NOMO-1 treated with DMSO at 0.1 percent for 48 hours (cell line): ENCODE results near the gene AGRP.
A peak's percentile ranks its signal among the peaks of the same experiment; 100 is the strongest.
"Not testable (repeated sequence)": the region's sequence is repeated elsewhere in the genome, so short reads cannot be mapped to it uniquely, and the experiment has no call there.

ENCODE experiments used
- DNase-seq: peaks from one replicate; lab custom pipeline; 2025; ENCODE audit not compliant: unreplicated experiment; lab: John Stamatoyannopoulos, UW

AGRP gene

DNA sequence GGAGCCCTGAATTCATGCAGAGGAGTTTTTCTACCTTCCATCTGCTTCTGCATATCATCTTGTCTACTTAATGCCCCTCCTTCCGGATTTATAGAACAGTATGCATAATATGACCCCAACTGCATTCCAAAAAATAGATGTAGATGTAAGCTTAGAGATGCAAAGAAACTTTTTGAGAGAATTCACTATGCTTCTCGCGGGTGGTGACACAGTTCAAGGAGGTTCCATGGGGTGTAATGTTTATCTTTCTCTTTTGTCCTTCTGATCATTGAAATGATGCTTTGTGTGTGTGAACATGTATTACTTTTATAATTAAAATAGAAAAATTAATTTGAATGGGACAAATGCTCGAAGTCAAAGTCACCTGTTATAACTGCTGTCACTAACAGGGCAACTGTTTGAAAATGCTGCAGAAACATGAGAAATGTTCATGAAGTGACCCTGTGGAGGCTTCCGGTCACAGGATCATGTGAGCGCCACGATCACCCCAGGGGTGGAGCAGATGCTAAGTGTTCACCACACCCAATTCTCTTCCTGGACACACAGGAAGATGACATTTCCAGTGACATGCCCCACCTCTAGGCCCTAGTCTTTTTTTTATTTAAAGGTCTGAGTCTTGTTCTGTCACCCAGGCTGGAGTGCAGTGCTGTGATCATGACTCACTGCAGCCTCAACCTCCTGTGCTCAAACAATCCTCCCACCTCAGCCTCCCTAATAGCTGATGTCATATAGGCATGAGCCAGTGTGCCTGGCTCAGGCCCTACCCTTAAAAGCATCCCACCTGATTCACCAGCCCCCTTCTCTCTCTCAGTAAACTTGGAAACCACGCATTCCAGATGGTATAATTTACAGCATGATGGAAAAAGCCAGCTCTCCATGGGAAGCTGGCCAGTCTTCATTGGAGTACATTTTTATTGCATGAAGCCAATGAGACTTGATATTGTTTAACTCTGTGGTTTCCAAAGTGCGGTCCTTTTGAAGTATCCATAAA is 21.0 kb upstream of the AGRP start:
- peak; percentile 79 for DNase-seq

DNA sequence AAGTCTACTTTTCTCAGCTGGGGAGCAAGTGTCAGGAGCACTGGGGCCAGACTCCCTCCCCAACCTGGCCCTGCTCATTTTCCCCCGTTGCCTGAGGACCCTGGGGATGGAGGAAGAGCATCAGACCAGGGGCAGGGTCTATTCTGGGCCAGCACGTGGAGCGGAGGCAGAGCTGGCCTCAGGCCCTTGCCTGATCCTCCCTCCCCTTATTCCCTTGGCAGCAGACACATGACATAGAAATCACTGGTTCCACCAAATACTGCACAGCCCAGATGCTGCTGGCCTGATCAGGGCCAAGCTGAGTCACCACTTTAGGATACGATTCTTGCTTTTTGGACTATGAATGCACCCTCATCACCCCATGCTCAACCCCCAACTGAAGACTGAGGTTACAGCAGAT is 15.8 kb upstream of the AGRP start:
- DNase-seq: no peak

DNA sequence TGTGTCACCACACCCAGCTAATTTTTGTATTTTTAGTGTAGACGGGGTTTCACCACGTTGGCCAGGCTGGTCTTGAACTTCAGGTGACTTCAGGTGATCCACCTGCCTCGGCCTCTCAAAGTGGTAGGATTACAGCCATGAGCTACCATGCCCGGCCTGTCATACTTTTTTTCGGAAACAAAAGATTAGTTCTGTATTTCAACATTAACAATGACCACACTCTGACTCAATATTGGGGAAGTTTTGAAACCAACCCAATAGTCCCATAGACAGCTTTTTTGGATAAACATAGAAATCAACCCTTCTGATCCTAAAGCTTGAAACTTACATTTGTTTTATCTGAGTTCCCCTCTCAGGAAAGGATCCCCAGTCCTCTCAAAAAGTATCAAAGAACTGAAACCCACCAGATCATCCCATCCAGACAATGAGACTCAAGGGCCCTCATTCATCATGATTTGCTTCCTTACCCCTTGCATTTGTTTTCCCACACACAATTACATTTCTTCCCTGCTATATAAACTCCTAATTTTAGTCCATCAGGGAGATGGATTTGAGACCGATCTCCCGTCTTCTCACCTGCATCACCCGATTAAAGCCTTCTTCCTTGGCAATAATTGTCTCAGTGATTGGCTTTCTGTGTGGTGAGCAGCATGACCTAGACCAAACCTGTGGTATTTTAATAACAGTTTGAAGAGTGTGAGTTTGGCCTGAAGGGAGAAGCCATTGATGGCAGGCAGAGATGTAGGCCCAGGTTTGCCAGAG is 7.2 kb upstream of the AGRP start:
- peak; percentile 73 for DNase-seq

DNA sequence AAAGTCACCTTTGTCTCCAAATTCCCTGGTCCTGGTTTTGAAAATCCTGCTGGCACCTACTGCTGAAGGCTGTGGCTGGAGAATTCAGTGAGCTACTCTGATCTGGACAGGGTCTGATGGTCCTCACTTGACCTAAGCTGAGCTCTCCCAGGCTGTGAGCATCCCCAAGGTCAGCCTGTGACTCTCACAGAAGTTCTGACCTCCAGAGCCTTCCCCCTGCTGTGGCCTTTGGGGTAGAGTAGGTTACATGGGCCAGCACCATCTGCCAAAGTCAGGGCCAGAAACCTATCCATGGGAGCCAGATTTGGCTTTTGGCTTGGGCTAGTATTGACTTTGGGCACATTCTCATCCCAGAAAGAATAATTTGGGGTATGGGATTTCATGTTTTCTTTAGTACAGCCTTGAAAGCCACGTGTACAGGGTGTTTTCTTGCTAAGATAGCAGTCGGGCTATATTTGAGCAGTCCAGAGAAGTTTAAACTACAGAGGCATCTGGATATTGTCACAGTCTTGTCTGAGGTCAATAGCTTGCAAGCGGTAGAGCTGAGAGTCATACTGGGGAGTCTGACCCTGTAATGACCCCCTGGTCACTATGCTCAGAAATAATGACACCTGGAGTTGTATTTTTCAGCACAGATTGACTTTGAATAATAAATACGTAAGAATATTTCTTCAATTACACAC is 6.2 kb upstream of the AGRP start:
- no peak for DNase-seq

DNA sequence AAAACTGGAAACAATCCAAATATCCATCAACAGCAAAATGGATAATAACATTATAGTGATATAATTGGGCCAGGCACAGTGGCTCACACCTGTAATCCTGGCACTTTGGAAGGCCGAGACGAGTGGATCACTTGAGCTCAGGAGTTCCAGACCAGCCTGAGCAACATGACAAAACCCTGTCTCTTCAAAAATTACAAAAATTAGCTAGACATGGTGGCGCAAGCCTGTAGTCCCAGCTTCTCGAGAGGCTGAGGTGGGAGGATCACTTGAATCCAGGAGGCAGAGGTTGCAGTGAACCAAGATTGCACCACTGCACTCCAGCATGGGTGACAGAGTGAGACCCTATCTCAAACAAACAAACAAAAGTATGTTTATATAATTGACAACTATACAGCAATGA is 4.2 kb upstream of the AGRP start:
- not testable (repeated sequence) for DNase-seq

DNA sequence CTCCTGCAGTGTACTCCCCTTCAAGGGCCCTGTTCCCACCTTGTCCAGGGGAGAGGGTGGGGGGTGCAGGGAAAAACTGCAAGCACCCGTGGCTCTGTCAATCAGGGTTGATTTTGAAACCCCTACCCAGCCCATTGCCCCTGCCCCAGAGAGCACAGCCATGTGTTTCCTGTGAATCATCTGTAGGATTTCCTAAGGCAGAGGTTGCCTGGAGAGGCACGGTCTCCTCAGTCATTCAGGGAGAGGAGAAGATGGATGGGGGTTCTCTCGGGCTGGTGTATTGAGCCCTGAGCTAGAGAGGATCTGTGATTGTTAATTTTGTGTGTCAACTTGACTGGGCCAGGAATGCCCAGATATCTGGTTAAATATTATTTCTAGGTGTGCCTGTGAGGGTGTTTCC is 3.5 kb upstream of the AGRP start:
- peak; percentile 17 for DNase-seq

DNA sequence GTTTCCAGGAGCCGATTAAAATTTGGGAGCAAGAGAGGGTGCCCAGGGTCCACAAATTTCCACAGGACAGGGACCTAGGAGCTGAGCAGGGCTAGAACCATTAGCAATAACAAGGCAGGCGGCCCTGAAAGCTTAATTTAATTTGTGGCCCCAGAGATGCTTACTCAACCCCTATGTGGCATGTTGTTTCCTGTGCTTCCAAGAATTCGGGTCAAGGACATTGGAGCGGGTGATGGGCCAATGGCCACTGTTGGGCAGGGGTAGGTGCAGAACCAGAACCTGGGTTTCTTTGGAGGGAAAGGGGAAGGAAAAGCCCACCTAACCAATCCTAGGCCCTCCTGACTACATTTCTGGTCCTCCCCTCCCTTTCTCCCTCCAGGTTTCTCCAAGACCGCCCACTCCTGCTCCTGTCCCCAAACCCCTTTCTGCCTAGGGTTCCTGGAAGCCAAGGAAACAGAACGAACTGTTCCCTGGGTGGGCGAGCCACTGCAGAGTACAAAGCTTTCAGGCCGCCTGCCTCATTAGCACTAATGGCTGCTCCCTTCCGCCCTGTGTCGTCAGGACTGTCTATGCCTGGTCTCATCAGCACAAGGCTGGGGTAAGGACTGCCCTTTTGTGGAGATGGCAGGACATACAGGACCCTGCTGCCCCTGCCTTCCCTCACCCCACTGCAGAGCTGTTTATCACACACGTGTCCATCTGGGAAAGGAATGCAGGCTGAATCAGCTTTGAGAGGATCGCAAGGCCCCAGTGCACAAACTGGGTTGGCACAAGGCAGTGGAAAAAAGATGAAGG is 581 bp upstream of the AGRP start:
- DNase-seq: no peak

DNA sequence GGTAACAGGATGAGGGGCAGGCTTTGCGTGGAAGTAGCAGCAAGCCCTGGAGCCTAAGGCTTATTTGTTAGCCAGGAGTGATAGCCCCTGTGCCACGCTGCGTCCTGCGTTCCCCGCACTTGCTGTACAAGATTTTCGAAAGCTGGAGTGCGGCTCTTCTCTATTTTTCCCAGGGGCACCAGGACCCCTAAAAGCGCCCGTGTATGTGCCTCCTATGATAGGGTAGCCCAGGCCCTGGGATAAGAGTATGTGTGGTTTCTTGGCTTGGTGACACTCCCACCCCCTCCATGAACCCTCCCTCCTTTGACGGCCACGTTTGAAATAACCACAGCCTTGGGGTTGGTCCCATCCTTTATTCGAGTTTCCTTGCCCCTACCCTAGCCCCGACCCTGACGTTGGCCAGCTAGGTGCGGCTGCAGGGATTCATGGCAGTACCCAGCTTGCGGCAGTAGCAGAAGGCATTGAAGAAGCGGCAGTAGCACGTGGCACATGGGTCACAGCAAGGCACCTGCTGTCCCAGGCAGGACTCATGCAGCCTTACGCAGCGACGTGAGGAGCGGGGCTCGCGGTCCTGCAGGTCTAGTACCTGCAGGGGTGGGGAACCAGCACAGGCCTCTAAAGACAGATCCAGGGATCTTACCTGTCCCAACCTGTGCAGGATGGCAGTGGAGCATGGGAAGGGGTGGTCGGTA is 968 bp downstream of the AGRP start:
- no peak for DNase-seq

DNA sequence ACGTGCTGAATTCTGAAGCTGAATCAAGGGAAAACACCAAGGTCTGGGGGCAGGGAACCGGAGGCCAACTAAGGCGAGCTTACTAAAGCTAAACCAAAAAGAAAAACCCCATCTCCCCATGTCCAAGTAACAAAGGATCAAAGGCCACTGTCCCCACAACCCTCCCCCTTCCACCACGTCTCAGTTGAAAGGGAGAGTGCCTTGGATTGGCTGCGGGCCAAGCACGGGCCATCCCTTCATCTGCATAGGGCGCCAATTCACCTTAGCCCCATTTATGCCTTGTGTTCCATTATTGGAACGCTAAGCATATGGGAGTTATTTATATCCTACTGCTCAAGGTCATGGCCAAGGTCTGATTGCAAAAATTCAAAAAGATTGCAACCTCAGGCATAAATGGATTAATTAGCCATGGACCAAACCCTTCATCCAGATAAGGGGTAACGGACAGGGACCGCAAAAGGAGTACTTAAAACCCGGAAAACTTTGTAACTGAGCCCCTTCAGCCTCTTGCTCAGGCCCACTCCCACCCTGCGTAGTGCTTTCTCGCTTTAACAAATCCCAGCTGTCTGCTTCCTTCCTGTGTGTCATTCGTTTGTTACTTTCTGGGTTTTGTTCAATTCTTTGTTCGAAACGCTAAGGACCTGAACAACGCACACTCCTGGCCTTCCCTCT is 1.6 kb downstream of the AGRP start:
- DNase-seq: peak; percentile 21

DNA sequence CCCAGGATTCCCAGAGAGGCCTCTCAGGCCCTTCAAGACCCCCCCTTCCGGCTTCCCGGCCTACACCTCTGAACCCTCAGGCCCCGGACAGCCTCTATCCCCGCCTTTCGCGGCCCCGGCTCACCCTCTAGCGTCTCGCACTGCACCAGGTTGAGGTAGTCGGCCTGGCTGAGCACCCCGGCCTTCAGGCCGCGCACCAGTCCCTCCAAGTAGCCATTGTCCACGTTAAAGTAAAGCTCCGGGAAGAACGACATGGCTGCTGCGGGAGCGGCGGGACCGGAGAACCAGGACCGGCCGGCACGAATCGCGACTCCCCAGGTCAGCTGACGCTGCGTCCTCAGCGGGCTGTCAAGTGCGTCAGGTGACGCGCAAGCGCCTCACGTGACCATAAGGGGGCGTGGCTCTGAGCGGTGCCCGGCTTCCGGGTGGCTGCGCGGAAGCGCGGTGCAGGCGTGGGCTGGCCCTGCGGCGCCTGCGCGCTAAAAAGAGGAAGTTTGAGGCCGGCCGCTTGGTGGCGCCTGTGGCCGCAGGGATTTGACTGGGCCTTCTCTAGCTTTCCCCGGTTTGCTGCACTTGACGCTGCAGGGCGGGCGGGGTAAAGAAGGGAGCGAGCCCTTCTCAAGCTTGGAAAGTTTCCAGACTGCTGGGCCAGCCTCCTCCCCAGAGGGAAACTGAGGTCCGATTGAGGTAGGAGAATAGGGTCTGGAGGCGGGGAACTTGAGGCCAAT is 2.4 kb downstream of the AGRP start, which contains the start of gene ATP6V0D1:
Gene ATP6V0D1 (minus strand): TSS at position 325 of the 728 bp plus-strand sequence. CDS start 71 bp downstream, at position 254.
- DNase-seq: peak; percentile 95

DNA sequence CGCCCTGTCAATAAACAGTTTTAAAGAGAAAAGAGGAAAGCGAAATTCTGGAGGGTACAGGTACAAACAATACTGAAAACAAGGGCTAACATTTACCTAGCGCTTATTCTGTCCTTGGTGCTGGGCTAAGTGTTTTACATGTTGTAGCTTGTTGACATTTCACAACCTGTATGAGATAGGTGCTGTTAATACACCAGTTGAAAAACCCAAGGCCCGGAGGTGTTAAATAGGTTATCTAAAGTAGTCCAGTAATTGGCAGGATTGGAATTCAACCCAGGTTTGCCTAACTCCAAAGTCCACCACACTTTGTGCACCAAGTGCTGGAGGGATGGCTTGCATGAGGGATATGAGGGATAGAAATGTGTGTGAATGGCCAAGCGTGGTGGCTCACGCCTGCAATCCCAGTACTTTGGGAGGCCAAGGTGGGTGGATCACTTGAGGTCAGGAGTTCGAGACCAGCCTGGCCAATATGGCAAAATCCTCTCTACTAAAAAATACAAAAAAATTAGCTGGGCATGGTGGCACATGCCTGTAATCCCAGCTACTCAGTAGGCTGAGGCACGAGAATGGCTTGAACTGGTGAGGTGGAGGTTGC is 5.3 kb downstream of the AGRP start:
- no peak for DNase-seq

DNA sequence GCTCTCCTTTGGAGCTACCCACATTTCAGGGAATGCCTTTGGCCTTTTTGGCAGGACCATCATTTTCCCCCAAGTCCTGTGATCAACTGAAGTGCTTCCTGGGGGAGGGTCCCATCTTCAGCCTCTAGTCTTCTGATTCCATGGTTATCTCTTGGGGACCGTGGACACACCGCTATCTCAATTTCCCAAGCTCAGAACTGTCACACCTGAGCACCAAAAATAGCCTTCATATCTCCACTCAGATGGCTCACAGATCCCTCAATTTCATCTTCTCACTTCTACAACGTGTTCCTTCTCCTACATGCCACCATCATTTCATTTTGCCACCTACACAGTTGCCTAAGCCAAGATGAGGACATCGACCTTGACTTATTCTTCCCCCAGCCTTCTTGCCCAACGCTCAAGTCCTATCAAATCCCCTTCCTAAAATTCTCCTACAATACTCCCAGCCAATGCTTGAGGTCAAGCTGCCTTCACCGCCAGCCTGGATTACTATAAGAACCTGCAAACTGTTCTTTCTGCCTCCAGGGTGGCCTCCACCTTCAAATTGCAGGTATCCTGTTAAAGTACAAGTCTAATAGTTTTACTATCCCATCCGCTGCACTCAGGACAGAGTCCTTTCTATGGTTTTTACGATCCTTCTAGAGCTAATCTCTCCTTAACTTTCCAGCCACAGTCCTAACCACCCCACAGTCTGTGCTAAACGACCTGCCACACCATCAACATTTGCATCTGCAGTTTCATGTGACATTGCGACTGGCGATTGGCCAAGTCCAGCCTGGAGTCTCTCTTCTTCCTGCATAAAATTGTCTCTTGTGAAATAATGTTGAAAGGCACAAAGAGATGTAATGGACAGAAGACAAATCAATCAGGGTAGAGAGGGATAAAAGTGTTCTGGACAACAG is 8.5 kb downstream of the AGRP start:
- DNase-seq: no peak

DNA sequence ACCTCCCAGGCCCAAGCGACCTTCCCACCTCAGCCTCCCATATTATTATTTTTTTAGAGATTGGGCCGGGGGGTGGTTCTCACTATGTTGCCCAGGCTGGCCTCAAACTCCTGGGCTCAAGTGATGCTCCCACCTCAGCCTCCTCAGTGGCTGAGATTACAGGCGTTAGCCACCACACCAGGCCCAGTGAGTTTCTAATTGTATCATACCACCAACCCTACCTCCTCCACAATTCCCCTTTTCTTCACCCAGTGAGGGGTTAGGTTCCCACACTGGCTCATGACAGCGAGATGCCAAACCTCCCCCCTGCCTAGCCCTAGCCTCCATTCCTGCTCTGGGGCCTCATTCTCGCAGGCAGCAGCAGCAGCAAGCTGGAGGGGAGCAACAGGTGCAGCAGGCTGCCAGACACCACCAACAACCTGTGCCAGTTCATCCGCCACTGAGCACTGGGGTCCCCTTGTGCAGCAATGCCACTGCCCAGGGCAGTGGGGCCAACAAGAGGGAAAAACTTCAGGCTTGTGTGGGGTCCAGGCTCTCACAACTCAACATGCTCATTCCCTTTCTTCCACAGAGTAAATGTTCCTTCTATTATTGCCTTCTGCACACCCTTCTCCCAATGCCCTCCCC is 11.5 kb downstream of the AGRP start:
- DNase-seq: no peak

DNA sequence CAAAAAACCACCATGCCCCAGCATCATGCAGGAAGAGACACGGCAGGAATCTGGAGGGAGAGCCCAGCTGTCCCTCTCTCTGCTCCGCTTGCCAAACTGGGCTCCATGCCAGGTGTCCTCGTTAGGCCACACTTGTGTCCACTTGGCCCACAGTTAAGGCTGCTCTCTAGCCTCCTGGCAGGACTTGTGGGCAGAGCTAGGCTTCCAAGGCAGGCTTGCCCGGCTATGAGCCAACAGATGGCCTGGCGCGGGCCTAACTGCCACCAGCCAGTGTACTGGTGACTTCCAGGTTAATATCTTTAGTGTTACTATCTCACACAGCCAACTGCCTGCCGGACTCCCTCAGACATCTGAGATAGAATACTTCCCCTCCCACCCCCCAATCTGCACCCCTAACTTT is 13.0 kb downstream of the AGRP start:
- DNase-seq: no peak

DNA sequence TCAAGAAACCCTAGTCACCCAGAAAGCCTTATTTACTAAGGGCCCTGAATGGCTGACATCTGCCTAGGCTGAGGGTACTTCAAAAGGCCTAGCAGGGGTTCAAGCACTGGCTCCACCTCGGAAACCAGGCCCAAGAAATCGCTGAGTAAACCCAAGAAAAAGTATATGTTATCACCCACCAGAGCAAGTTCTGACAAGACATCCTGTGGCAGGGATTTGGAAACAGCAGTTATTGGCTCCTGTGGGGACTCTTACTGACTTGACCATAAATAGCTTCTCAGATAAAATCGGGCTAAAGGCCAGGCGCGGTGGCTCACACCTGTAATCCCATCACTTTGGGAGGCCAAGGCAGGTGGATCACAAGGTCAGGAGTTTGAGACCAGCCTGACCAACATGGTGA is 14.6 kb downstream of the AGRP start:
- DNase-seq: peak; percentile 4

DNA sequence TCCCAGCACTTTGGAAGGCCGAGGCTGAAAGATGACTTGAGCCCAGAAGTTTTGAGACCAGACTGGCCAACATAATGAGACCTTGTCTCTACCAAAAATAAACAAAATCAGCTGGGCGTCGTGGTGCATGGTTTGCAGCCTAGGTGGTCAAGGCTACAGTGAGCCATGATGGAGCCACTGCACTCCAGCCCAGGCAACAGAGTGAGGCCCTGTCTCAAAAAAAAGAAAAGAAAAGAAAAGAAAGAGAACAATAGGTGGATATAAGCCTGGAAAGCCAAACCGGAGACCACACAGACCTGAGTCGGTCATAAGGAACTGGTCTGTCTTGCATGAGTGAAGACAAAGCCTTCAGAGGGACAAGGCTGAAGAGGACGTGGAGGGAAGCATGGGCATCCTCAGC is 16.8 kb downstream of the AGRP start:
- DNase-seq: no peak

DNA sequence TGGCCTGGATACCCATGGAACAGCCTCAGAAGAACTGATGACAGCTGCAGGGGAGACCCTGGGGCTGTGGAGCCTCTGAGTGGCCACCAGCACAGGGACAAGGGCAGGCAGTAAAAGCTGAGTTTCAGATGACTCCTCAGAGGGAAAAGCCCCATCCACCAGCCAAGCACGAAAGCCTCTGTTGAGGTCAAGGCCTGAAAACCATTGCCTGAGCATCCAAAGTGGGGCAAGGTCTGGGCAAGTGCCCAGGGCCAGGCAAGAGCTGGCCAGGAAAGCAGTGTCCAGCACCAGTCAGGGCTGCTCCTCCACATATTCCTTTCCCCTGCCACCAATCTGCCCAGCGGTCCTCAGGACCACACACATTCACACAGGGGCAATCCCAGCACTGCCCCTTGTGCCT is 18.8 kb downstream of the AGRP start:
- no peak for DNase-seq
